Peyer's patch (tissue), 4 donors: ENCODE data around the gene GPC5. TPM values are rescaled to one million over a fixed set of nuclear protein-coding genes. Genes with fewer than 3 reads are reported as not detected.

Source experiments
- DNase-seq, 3 donors: peaks; one replicate each; pipeline ENCODE4 v3.0.0-alpha.2; 2017 to 2019
- H3K27ac ChIP-seq, 4 donors: fragments of 200-600 bp; sonication (generic); one replicate each; pipeline ENCODE4 v1.5.1; 2016 to 2019
- H3K27me3 ChIP-seq, 2 donors: fragments of 200-600 bp; sonication (generic); one replicate each; pipeline ENCODE4 v1.5.1; 2019
- H3K36me3 ChIP-seq, 3 donors: fragments of 200-600 bp; sonication (generic); one replicate each; pipeline ENCODE4 v1.5.1; 2016 to 2019
- H3K4me1 ChIP-seq, 4 donors: fragments of 200-600 bp; sonication (generic); one replicate each; pipeline ENCODE4 v1.5.1; 2016 to 2019
- H3K4me3 ChIP-seq, 4 donors: fragments of 200-600 bp; sonication (generic); 1 replicate in 3 of 4; 2 replicates in 1 of 4; pipeline ENCODE4 v1.5.1; 2016 to 2019; ENCODE audit warnings: mild to moderate bottlenecking in 1 of 4
- H3K9me3 ChIP-seq, 4 donors: fragments of 200-600 bp; sonication (generic); one replicate each; pipeline ENCODE4 v1.5.1; 2016 to 2019; ENCODE audit warnings: mild to moderate bottlenecking in 1 of 4
- POLR2A ChIP-seq, 2 donors: fragments of 450-650 bp; IDR thresholded peaks; one replicate each; pipeline ENCODE4 v1.5.1; 2017; ENCODE audit warnings: antibody characterized with exemption in 2 of 2, mild to moderate bottlenecking in 2 of 2, moderate library complexity in 2 of 2
- total RNA-seq, 4 donors: library from RNA; depleted of rRNA; stranded (reverse); fragments of >200 nt; gene quantifications; one replicate each; pipeline ENCODE4 v1.1.0, GENCODE V29; 2016
- TF ChIP-seq, protein P1 (sequence below), 6 experiments: fragments of 450-650 bp in 4 of 6; fragments of 200-600 bp in 2 of 6; sonication (generic) in 1 of 6; IDR thresholded peaks; one replicate each; pipeline ENCODE4 v1.5.1; 2017 to 2019; ENCODE audit warnings: antibody characterized with exemption in 6 of 6, mild to moderate bottlenecking in 3 of 6, moderate library complexity in 1 of 6

GPC5 gene
- total RNA-seq, 4 donors from 2014 or later: 4.1 TPM; not detected in 3

GRCh38 chr13:92313382-92313781 lies 915.0 kb downstream of the GPC5 start:
- H3K9me3 ChIP-seq: no peaks in the 10 kb centered on the region
- DNase-seq: no peak
- H3K27ac ChIP-seq: no peak overlapping the region
- no peaks in the 10 kb centered on the region for H3K4me1 ChIP-seq
- TF ChIP-seq POLR2A (IDR thresholded peaks at IDR 0.05): no peak
- TF ChIP-seq, protein P1, sequence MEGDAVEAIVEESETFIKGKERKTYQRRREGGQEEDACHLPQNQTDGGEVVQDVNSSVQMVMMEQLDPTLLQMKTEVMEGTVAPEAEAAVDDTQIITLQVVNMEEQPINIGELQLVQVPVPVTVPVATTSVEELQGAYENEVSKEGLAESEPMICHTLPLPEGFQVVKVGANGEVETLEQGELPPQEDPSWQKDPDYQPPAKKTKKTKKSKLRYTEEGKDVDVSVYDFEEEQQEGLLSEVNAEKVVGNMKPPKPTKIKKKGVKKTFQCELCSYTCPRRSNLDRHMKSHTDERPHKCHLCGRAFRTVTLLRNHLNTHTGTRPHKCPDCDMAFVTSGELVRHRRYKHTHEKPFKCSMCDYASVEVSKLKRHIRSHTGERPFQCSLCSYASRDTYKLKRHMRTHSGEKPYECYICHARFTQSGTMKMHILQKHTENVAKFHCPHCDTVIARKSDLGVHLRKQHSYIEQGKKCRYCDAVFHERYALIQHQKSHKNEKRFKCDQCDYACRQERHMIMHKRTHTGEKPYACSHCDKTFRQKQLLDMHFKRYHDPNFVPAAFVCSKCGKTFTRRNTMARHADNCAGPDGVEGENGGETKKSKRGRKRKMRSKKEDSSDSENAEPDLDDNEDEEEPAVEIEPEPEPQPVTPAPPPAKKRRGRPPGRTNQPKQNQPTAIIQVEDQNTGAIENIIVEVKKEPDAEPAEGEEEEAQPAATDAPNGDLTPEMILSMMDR (IDR thresholded peaks at IDR 0.05): no peak
- no peaks in the 10 kb centered on the region for H3K27me3 ChIP-seq
- no peaks in the 10 kb centered on the region for H3K36me3 ChIP-seq
- H3K4me3 ChIP-seq: no peak overlapping the region

GRCh38 chr13:92315265-92315664 lies 916.8 kb downstream of the GPC5 start:
- H3K27me3 ChIP-seq: no peaks in the 10 kb centered on the region
- DNase-seq: no peak
- H3K9me3 ChIP-seq: no peaks in the 10 kb centered on the region
- H3K4me3 ChIP-seq: no peak overlapping the region
- no peaks in the 10 kb centered on the region for H3K36me3 ChIP-seq
- TF ChIP-seq POLR2A (IDR thresholded peaks at IDR 0.05): no peak
- no peaks in the 10 kb centered on the region for H3K4me1 ChIP-seq
- H3K27ac ChIP-seq: no peak overlapping the region

DNA sequence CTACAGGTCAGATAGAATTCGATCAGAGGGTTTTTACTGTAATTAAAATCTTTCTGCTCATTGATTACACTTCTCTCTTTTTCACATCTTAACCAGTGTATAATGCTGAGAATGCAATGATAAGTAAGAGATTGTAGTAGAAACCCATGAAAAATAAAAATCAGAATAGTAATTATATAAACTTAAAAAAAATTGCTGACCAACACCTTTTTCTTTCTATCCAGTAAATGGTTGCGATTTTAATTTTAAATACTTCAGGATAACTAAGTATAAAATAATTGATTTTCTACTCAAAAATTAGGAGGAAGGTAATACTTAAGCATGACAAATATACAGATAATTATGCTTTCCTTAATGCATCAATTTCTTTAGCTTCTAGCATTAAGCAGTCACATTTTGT lies 917.6 kb downstream of the GPC5 start:
- H3K4me1 ChIP-seq: no peaks in the 10 kb centered on the region
- no peaks in the 10 kb centered on the region for H3K36me3 ChIP-seq
- no peak for DNase-seq
- no peaks in the 10 kb centered on the region for H3K27me3 ChIP-seq
- no peak overlapping the region for H3K4me3 ChIP-seq
- H3K27ac ChIP-seq: no peak overlapping the region
- no peak for TF ChIP-seq POLR2A (IDR thresholded peaks at IDR 0.05)
- TF ChIP-seq, protein P1 (IDR thresholded peaks at IDR 0.05): no peak
- H3K9me3 ChIP-seq: no peaks in the 10 kb centered on the region

GRCh38 chr13:92317066-92317465 lies 918.6 kb downstream of the GPC5 start:
- H3K4me3 ChIP-seq: no peak overlapping the region
- H3K36me3 ChIP-seq: no peaks in the 10 kb centered on the region
- no peaks in the 10 kb centered on the region for H3K9me3 ChIP-seq
- no peak for TF ChIP-seq POLR2A (IDR thresholded peaks at IDR 0.05)
- TF ChIP-seq, protein P1 (IDR thresholded peaks at IDR 0.05): no peak
- no peak for DNase-seq
- no peaks in the 10 kb centered on the region for H3K27me3 ChIP-seq
- H3K27ac ChIP-seq: no peak overlapping the region
- H3K4me1 ChIP-seq: no peaks in the 10 kb centered on the region

DNA sequence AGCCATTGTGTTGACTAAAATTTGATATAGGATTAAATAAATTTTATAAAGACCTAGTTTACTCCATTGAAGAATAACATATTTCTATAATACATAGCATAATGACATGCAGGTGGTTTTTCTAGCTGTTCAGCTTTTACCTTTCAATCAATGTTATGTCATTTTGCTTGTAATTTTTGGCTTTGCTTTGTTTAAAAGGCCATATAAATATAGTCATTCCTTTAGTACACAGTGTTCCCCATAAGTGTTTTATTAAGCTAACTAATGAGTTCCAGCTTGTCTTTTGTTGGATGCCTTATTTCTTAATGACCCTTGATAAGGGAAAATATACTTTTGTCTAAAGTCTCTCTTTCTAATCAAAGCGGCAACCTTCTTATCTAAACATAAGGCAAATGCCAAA lies 921.9 kb downstream of the GPC5 start:
- H3K4me3 ChIP-seq: no peak overlapping the region
- no peak overlapping the region for H3K27ac ChIP-seq
- DNase-seq: no peak
- no peaks in the 10 kb centered on the region for H3K27me3 ChIP-seq
- no peaks in the 10 kb centered on the region for H3K9me3 ChIP-seq
- no peaks in the 10 kb centered on the region for H3K4me1 ChIP-seq
- no peaks in the 10 kb centered on the region for H3K36me3 ChIP-seq
- TF ChIP-seq, protein P1 (IDR thresholded peaks at IDR 0.05): no peak
- no peak for TF ChIP-seq POLR2A (IDR thresholded peaks at IDR 0.05)

- no peak overlapping the region for H3K27ac ChIP-seq
- H3K4me1 ChIP-seq: no peaks in the 10 kb centered on the region
- H3K27me3 ChIP-seq: no peaks in the 10 kb centered on the region
- no peaks in the 10 kb centered on the region for H3K9me3 ChIP-seq
- DNase-seq: no peak
- H3K4me3 ChIP-seq: no peak overlapping the region
- H3K36me3 ChIP-seq: no peaks in the 10 kb centered on the region
- TF ChIP-seq, protein P1 (IDR thresholded peaks at IDR 0.05): no peak
- TF ChIP-seq POLR2A (IDR thresholded peaks at IDR 0.05): no peak
Measured at GRCh38 chr13:92321174-92321573, 922.8 kb downstream of the GPC5 start.
